Ovary (tissue), 9 donors: ENCODE data around the gene GSTT2. TPM values are rescaled to one million over a fixed set of nuclear protein-coding genes. Genes with fewer than 3 reads are reported as not detected.

Source experiments
- DNase-seq, 5 donors: peaks; one replicate each; pipeline ENCODE4 v3.0.0-alpha.2; 2019 to 2020
- H3K27ac ChIP-seq, 2 donors: fragments of 200-600 bp; one replicate each; pipeline versions ENCODE4 v1.5.1 to v1.8.0; 2019 to 2022
- H3K27me3 ChIP-seq: fragments of 200-600 bp; one replicate; pipeline ENCODE4 v1.8.0; 2022
- H3K36me3 ChIP-seq: fragments of 200-600 bp; sonication (generic); one replicate; pipeline ENCODE4 v1.5.1; 2019
- H3K4me1 ChIP-seq: one replicate; pipeline ENCODE4 v1.8.1; 2013; ENCODE audit warnings: mild to moderate bottlenecking, moderate library complexity; ENCODE audit not compliant: insufficient read depth
- H3K4me3 ChIP-seq: fragments of 200-600 bp; sonication (generic); one replicate; pipeline ENCODE4 v1.5.1; 2017
- H3K9me3 ChIP-seq, 2 donors: fragments of 200-600 bp in 1 of 2; sonication (generic) in 1 of 2; one replicate each; pipeline versions ENCODE4 v1.5.1 to v1.8.1; 2013 to 2019; ENCODE audit warnings: mild to moderate bottlenecking in 1 of 2, moderate library complexity in 1 of 2
- EP300 ChIP-seq: sonication (generic); formaldehyde crosslinking; IDR thresholded peaks from one replicate; pipeline ENCODE4 v1.6.1; 2017; ENCODE audit warnings: antibody characterized with exemption
- POLR2A ChIP-seq: fragments of 450-650 bp; IDR thresholded peaks from one replicate; pipeline ENCODE4 v1.6.1; 2017; ENCODE audit warnings: antibody characterized with exemption, mild to moderate bottlenecking, moderate library complexity
- whole genome bisulfite sequencing, 3 donors: extraction: QIAGEN DNeasy Blood & Tissue Kit in 1 of 3; methylation state at CpG; one replicate each; pipeline versions ENCODE4 v1.1.5 to v1.1.7; 2013 to 2017; 5-methylcytosine and 5-hydroxymethylcytosine counted together
- intact Hi-C, 4 donors: fragments of 100-400 bp; cut with DNase I; formaldehyde crosslinking; loops; one replicate each; pipeline versions ENCODE4 v1.11.0 to v1.15.1; 2022 to 2023
- polyA plus RNA-seq, 2 donors: library from polyadenylated mRNA; stranded (reverse); fragments of 200-250 nt in 1 of 2; fragments of 350-450 nt in 1 of 2; fragmentation: Illumina TruSeq in 1 of 2; extraction: RNeasy Lipid Tissue Mini Kit (QIAGEN cat#74804) in 1 of 2; gene quantifications; one replicate each; pipeline ENCODE4 v1.2.3, GENCODE V29; 2013 to 2014
- total RNA-seq, 7 donors: library from RNA; depleted of rRNA in 2 of 7; stranded (reverse); fragments of >200 nt in 2 of 7; fragmentation: NEBNext Ultra II Directional in 3 of 7; extraction: Animal tissue kit (Norgen Biotek cat#: 25700) in 3 of 7; gene quantifications; one replicate each; pipeline versions ENCODE4 v1.1.0 to v1.2.4, GENCODE V29; 2016 to 2023
- TF ChIP-seq, protein P1 (sequence below), 3 donors: fragments of 450-650 bp in 2 of 3; fragments of 200-600 bp in 1 of 3; IDR thresholded peaks; one replicate each; pipeline versions ENCODE4 v1.5.1 to v1.8.0; 2016 to 2022; ENCODE audit warnings: antibody characterized with exemption in 3 of 3, mild to moderate bottlenecking in 1 of 3
- donor health status: DM: no; HTN: no; CAD: no; lungs with moderate emphysema.
- donor health status: DM: no; HTN: no; CAD: no.
- donor health status: Bipolar disorder and iron deficiency.
- donor health status: DM: yes; HTN: yes; CAD: no.
- donor health status: DM: no; HTN: no; CAD: no.
- donor health status: DM: yes; HTN: yes; CAD: no.

The GSTT2 gene
- total and polyA plus RNA-seq, 9 donors = 0.33 to 1.8 (median 0.98) TPM; not detected in 4

DNA sequence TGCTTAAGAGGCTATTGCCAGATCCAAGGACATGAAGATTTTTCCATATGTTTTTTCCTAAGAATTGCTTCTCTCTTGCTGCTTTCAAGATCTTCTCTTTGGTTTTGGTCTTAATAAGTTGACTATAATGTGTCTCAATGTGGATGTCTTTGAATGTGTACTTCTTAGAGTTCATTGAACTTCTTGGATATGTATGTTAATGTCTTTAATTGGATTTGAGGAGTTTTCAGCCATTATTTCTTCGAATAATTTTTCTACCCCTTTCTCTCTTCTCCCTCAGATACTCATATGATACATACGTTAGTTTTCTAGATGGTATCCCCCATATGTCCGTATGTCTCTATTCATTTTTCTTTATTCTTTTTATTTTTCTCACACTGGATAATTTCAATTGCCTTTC lies 44.4 kb downstream of the GSTT2 start:
- Histone ChIP-seq H3K27me3 (no peaks in the 10 kb centered on the region), H3K27ac (no peak overlapping the region), H3K36me3 (no peaks in the 10 kb centered on the region), H3K4me1 (no peaks in the 10 kb centered on the region), H3K4me3 (no peak overlapping the region), H3K9me3 (no peaks in the 10 kb centered on the region)
- intact Hi-C loops = no loop called here
- no peak for TF ChIP-seq EP300
- TF ChIP-seq, protein P1, sequence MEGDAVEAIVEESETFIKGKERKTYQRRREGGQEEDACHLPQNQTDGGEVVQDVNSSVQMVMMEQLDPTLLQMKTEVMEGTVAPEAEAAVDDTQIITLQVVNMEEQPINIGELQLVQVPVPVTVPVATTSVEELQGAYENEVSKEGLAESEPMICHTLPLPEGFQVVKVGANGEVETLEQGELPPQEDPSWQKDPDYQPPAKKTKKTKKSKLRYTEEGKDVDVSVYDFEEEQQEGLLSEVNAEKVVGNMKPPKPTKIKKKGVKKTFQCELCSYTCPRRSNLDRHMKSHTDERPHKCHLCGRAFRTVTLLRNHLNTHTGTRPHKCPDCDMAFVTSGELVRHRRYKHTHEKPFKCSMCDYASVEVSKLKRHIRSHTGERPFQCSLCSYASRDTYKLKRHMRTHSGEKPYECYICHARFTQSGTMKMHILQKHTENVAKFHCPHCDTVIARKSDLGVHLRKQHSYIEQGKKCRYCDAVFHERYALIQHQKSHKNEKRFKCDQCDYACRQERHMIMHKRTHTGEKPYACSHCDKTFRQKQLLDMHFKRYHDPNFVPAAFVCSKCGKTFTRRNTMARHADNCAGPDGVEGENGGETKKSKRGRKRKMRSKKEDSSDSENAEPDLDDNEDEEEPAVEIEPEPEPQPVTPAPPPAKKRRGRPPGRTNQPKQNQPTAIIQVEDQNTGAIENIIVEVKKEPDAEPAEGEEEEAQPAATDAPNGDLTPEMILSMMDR (IDR thresholded peaks at IDR 0.05) = no peak
- no peak for TF ChIP-seq POLR2A
- WGBS, 3 donors = 96 to 99% (median 97%) methylated on average over 3 of the region's 3 CpGs
- DNase-seq = no peak

DNA sequence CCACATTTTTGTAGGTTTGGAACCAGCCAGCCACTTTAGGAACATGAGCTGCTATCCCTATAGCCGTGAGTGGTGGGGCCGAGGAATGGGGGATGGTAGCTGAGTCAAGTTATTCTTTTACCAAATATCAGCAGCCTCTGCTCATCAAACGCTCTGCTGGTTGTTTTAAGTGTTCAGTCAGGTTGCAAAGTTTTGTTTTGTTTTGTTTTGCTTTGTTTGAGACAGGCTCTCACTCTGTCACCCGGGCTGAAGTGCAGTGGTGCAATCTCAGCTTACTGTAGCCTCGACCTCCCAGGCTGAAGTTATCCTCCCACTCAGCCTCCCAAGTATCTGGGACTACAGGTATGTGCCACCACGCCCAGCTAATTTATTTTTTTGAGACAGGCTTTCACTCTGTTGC lies 45.5 kb downstream of the GSTT2 start:
- no peak overlapping the region for H3K4me3 ChIP-seq
- no peaks in the 10 kb centered on the region for H3K27me3 ChIP-seq
- H3K4me1 ChIP-seq = no peaks in the 10 kb centered on the region
- no peaks in the 10 kb centered on the region for H3K36me3 ChIP-seq
- DNase-seq = no peak
- WGBS, 3 donors = 76 to 94% (median 84%) methylated on average over 6 of the region's 6 CpGs
- intact Hi-C loops = no loop called here
- H3K27ac ChIP-seq = no peak overlapping the region
- no peaks in the 10 kb centered on the region for H3K9me3 ChIP-seq
- TF ChIP-seq, protein P1 (IDR thresholded peaks at IDR 0.05) = no peak
- TF ChIP-seq POLR2A (no peak), EP300 (no peak)

DNA sequence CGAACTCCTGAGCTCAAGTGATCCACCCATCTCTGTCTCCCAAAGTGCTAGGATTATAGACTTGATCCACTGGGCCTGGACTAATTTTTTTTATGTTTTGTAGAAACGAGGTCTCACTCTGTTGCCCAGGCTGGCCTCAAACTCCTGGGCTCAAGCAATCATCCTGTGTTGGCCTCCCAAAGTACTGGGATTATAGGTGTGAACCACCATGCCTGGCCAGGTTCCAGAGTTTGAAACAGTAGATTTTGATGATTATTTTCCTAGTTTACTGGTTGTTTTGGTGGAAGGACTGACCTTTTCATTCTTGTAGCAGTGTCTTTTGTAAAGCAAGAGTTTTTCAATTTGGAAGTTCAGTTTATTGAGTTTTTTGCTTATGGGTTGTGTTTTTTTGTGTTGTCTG lies 46.1 kb downstream of the GSTT2 start:
- TF ChIP-seq, protein P1 (IDR thresholded peaks at IDR 0.05) = no peak
- no peak for TF ChIP-seq EP300
- no peak for TF ChIP-seq POLR2A
- no peak for DNase-seq
- no peaks in the 10 kb centered on the region for H3K27me3 ChIP-seq
- H3K4me3 ChIP-seq = no peak overlapping the region
- no peaks in the 10 kb centered on the region for H3K4me1 ChIP-seq
- no peaks in the 10 kb centered on the region for H3K9me3 ChIP-seq
- intact Hi-C loops = no loop called here
- 76 to 84% (median 77%) methylated on average over 2 of the region's 2 CpGs for WGBS, 3 donors
- no peaks in the 10 kb centered on the region for H3K36me3 ChIP-seq
- no peak overlapping the region for H3K27ac ChIP-seq

DNA sequence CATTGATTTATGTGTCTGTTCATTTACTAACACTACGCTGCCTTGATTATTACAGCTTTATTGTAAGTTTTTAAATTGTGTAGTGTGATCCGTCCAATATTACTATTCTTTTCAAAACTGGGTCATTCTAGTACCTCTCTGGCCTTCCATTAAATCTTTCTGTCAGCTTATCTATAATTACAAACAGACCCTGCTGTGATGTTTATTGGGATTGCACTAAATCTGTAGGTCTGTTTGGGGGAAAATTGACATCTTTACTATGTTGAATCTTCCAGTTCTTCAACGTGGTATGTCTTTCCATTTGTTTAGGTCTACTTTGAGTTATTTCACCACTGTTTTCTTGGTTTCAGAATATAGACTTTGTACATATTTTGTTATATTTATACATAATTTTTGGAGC lies 46.8 kb downstream of the GSTT2 start:
- Histone ChIP-seq H3K4me1 (no peaks in the 10 kb centered on the region), H3K36me3 (no peaks in the 10 kb centered on the region), H3K27ac (no peak overlapping the region), H3K9me3 (no peaks in the 10 kb centered on the region), H3K27me3 (no peaks in the 10 kb centered on the region), H3K4me3 (no peak overlapping the region)
- intact Hi-C loops = no loop called here
- TF ChIP-seq, protein P1 (IDR thresholded peaks at IDR 0.05) = no peak
- TF ChIP-seq POLR2A (no peak), EP300 (no peak)
- no peak for DNase-seq
- 78 to 92% (median 85%) methylated on average over 3 of the region's 3 CpGs for WGBS, 3 donors
